NCI-H774 (cell line): ENCODE measurements around the gene SLC9A1.
A peak's percentile ranks its signal among the peaks of the same experiment; 100 is the strongest.
"Not testable (repeated sequence)": the region's sequence is repeated elsewhere in the genome, so short reads cannot be mapped to it uniquely, and the experiment has no call there.

ENCODE experiments used
- DNase-seq: peaks from one replicate; lab custom pipeline; 2025; lab: John Stamatoyannopoulos, UW

SLC9A1 gene

DNA sequence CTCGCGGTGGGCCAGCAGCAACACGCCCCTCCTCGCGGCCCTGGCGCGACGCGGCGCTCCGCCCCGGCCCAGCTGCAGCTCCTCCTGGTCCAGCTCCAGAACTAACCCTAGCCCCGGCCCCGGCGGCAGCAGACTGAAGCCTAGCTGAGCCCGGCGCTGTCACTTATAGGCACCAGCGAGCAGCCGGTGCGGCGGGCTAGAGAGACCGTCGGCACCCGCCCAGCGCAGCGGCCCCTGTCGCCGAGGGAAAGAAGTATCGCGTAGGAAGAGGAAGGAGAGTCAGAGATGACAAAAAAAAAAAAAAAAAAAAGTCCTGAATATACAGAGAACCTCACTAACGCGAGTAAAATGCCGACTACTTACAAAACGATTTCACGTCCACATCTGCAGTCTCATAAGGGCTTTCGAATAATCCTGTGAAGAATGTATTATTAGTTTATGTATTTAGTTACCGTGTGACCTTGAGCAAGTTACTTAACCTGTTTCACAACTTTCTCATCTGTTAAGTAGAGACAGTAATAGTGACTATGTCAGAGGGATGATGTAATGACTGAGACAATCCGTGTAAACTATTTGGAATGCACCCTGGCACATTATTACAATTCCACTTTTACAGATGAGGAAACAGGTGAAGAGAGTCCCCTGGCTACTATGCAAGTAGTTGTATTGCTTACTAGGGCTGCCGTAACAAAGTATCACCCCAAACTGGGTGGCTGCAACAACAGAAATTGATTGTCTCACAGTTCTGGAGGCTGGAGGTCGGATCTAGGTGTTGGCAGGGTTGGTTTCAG lies at the start of gene SLC9A1:
SLC9A1 (minus strand) TSS at position 135 of the 791 bp plus-strand sequence. CDS start 791 bp downstream, outside the sequence.
- DNase-seq, result peak; percentile 63

DNA sequence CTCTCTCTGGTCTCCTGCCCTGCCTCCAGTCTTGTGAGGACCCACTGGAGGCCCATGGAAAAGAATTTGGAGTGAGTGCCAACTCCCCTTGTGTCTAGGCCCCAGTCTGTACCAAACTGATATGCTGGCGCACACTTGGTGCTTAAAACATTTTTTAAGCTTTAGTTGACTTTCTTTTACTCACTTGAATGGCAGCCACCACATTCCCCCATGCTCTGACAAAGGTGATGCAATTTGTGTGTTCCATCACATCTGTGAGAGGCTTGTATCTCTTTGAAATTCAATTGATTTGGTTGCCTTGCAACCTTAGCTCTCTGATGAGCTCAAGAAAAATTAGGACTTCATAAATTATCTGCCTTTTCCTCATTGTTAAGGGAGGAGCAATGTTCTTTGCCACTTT lies 49.0 kb upstream of the SLC9A1 start:
- no peak for DNase-seq

DNA sequence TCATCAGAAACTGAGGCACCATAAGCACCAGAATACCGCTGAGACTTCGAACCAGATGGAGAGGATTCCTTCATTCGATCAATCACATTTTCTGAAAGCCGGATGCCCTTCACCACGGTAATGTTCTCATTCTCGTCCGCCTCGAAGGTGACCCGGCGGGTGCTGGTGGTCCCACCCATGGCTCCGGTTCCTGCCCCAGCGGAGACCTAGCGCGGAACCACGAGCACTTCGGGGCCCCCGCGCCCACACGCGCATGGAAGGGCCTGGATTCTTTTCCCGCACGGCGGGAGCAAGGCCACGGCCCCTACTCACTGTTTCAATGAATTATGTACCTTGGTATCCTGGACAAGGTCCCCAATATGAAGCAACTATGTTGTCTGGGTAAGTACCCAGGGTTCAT lies 46.4 kb upstream of the SLC9A1 start:
- no peak for DNase-seq

DNA sequence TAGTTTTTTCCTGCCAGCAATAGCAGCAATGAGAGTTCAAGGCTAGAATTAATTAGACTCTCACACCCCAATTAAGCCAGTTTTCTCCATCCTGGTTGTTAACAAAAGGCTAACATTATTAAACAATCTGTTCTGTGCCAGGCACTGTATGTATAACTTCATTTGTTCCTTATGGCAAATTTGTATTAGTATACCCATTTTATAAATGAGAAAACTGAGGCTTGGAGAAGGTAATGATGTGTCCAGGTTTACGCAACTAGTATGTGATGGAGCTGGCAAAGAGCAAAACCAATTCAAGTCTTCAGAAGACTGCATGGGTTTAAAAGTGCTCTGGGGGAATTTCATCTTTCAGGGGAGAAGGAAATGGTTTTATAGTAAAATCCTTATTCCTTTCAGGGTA lies 38.3 kb upstream of the SLC9A1 start:
- no peak for DNase-seq

DNA sequence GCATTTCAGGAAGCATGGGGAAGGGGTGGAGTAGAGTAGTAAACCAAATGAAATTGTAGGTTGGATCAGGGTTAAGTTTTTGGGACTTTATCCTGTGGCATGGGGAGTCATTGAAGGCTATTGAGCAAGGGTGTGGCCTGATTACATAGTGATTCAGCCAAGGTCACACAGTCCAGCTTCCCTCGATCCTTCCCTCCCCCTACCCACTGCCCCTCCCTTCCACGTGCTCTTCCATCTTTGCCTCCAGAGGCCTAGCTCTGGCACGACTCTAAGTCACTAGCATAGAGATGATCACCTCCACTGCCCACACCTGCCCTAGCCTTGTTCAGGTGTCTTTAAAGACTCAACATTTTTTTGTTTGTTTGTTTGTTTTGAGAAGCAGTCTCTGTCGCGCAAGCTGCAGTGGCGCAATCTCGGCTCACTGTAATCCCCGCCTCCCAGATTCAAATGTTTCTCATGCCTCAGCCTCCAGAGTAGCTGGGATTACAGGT lies 37.2 kb upstream of the SLC9A1 start:
- no peak for DNase-seq

DNA sequence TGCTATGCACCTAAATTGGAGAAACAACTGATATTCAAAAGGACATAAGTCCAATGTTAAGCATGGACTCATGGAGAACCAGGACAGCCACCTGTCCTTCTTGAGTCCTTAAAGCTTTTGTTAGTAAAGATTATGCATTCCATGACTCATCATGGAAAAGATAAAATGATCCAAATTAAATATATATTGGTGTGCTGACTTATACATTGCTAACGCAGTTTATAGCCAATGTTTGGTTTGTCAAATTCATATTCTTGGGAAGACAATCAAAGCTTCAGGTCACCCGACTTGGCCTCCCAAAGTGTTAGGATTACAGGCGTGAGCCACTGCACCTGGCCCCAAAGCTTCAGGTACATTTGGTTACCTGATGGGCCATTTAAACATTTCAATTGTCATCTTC lies 29.7 kb upstream of the SLC9A1 start:
- not testable (repeated sequence) for DNase-seq

DNA sequence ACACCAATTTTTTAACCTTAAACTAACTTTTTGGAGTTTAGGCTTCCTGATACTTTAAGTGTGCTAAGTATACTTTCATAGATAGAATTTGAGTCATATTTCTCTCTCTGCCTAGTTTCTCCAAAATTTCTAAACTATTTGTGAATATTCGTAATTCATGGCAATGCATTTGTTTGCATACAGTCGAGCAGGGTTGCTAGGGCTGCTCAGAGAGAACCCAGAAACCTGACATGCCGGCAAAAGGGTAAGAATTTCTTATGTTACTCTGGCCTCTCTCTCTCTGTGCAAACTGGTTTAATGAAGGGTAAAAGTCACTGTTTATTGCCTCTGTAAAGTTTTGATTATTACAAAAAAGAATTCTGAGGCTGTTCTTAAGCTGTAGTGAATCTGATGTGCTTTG lies 25.1 kb upstream of the SLC9A1 start:
- DNase-seq, result no peak

DNA sequence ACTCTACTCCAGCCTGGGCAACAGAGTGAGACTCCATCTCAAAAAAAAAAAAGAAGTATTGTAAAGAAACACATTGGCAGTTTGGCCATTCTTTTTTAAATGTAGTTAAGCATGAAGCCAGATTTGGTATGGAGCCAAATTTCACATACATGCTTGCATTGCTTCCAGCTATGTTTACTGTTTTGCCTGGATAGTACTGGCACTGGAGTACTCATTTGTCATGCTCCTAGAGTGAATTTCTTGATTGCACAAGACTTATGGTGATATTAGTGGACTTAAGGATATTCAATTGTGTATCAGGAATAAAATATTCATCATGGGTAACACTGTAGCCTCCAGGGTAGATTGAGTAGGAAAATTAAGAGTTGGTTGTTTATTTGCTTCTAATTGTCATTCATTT lies 24.5 kb upstream of the SLC9A1 start:
- no peak for DNase-seq

DNA sequence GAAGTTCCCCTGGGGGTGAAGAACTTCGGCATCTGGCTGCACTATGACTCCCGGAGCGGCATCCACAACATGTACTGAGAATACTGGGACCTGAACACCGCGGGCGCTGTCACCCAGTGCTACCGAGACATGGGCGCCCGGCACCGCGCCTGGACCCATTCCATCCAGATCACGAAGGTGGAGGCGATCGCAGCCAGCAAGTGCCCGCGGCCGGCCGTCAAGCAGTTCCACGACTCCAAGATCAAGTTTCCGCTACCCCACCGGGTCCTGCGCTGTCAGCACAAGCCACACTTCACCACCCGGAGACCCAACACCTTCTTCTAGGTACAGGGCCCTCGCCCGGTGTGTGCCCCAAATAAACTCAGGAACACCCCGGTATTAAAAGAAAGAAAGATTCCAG lies 22.0 kb upstream of the SLC9A1 start:
- no peak for DNase-seq

DNA sequence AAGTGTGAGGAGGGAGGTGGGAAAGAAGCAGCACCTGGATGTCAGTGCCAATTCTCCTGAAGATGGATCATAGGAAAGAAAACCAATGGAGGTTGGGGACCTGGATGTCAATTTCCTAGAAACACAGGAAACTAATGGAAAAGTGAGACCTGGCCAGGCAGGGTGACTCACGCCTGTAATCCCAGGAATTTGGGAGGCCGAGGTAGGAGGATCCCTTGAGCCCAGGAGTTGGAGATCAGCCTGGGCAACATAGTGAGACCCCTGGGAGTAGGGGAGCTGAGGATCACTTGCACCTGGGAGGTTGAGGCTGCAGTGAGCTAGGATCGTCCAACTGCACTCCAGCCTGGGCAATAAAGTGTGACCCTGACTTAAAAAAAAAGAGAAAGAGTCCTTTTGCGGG lies 21.4 kb upstream of the SLC9A1 start:
- DNase-seq, result no peak

DNA sequence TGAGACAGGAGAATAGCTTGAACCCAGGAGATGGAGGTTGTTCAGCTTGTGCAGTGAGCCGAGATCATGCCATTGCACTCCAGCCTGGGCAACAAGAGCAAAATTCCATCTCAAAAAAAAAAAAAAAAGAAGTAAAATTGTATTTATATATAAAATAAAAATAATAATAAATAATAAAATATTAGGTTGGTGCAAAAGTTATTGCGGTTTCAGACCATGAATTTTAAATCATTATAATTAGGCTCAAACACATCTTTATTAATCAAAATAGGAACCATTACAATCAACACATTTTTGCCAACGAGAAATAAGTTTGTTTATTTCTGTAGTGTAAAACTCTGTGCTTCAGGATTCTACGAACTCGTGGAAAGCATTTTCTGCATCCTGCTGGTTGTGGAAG lies 18.1 kb upstream of the SLC9A1 start:
- DNase-seq, result not testable (repeated sequence)

DNA sequence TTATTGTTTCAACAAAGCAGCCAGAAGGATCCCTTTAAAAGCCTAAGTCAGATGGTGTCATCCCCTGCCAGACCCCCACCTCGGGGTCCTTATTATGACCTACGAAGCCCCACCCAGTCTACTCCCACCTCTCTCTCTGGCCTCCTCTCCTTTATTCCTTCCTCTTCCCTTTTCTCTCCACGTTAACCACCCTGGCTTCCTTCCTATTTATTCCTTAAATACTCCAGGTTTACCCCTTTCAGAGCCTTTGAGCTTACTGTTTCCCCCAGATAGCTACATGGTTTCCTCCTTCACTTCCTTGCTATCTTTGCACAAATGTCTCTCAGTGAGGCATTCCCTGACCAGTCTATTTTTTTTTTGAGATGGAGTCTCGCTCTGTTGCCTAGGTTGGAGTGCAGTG lies 12.0 kb upstream of the SLC9A1 start:
- no peak for DNase-seq

DNA sequence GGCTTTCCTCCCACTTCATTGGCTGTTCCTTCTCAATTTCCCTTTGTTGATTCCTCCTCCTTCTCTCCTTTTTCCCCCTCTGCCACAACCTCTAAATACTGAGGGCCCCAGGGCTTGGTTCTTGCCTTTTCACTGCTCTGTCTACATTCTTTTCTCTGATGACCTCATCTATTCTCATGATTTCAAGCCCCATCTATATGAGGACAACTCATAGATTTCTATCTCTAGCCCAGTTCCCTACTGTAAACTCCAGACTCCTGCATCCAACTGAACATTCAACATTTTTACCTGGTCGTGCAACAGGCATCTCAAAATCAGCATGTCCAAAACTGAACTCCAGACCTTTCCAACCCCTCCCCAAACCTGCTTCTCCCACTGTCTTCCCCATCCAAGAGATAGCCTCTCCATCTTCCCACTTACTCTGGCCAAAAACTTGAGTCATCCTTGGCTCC lies 11.5 kb upstream of the SLC9A1 start:
- DNase-seq, result no peak

DNA sequence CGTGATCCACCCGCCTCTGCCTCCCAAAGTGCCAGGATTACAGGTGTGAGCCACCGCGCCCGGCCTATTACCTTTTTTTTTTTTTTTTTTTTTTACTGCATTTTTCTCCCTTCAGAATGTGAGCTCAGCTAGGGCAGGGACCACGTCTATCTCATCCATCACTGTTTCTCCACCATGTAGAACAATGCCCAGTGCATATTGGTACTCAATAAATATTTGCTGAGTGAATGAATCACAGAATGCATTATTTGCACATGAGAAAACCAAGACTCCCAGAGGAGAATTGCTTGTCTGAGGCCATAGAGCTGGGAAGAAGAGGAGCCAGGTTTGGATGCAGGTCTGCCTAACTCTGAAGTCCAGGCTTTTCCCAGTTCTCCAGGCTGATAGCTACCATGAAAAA lies 8.2 kb upstream of the SLC9A1 start:
- no peak for DNase-seq

DNA sequence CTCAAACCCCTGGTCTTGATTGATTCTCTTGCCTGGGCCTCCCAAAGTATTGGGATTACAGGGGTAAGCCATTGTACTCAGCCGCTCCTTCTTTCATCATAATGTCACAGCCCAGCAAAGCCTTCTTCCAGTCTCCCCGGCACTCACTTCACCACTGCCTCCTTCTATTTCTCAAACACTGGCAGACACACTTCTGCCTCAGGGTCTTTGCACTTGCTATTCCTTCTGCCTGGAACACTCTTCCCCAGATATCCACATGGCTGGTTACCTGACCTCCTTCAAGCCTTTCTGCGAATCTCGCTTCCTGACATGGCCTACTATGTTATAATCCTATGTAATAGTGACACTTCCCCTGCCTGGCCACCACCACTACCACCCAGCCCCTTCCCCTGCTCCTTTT lies 7.2 kb upstream of the SLC9A1 start:
- DNase-seq, result no peak

DNA sequence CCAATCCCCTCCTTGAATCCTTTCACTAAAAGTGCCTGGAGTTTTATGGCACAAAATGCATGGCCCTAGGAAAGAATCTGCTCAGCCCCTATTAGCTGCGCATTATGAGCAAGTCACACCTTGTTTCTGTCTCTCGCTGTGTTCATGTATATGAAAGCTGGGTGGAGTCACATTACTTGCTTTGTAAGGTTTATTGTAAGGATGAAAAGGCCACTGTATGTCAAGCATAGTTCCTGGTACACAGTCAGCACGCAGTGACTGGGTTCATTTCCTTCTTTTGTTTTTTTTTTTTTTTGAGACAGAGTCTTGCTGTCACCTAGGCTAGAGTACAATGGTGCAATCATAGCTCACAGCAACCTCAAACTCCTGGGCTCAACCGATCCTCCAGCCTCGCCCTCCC lies 6.7 kb upstream of the SLC9A1 start:
- no peak for DNase-seq

DNA sequence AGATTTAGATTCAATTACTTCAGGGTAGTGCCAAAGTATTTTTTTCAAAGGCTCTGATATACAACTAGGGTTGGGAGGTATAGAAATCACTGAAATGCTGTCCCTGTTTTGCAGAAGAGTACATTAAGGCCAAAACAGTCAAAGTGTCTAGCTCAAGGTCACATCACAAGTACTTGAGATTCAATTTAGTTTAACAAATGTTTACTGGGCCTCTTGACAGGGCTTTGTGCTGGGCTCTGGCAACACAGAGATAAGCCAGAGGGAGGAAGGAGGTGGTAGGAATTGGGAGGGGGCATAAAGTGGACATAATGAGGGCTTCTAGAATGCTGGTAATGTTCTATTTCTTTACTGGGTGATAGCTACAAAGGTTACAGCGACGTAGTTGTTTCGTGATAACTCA lies 2.3 kb upstream of the SLC9A1 start:
- DNase-seq, result no peak

DNA sequence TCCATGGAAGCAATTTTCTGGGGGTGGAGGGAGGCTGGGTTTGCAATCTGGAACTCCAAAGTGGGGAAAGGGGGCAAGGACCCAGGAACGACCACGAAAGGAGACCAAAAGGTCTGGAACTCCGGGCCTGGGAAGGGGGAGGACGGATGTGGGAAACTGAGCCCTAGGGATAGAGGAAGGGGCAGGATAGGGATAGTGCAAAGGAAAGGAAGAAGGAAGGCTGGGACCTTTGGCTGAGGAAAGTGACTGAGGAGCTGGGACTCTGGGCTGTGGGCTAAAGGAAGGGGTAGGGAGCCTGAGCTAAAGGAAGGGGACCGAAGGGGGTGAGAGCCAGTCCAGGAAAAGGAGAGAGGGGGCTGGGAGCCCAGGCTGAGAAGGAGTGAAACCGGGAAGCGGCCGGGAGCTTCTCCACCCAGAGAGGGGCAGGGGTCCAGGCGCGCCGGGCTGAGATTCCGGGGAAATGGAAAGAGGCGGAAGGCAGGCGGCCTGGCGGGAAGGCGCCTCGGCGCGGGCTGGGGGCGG lies 395 bp downstream of the SLC9A1 start:
- DNase-seq, result no peak

DNA sequence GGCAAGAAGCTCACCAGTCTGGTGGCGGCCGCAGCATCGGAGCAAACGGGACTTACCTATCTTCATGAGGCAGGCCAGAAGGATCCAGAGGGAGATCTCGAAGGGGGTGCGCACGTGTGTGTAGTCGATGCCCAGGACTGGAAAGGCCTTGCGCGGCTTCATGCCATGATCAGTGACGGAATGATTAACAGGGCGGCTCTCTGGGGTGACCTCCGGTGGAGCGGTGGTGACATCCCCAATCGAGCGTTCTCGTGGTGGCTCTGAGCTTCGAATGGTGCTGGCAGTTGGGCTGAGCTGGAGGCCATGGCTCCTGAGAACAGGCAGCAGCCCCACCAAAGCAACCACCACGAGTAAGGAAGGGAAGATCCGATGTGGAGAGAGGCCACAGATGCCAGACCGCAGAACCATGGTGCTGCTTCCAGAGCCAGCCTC lies 982 bp downstream of the SLC9A1 start:
- DNase-seq, result no peak

DNA sequence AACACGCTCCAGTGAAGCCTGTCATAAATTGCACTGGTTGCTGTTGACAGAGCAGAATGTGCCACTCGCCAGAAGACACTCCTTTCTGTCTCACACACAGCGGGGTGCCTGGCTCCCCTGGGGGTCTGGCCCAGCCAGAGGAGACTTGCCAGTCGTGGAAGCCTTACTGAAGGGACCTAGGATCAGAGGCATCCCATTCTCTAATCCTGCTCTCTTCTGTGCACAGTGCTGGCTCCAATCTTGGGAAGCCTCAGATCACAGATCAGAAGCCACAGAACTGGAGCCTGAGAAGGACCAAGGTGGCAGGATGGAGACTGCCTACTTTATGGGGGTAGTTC lies 1.4 kb downstream of the SLC9A1 start:
- no peak for DNase-seq

DNA sequence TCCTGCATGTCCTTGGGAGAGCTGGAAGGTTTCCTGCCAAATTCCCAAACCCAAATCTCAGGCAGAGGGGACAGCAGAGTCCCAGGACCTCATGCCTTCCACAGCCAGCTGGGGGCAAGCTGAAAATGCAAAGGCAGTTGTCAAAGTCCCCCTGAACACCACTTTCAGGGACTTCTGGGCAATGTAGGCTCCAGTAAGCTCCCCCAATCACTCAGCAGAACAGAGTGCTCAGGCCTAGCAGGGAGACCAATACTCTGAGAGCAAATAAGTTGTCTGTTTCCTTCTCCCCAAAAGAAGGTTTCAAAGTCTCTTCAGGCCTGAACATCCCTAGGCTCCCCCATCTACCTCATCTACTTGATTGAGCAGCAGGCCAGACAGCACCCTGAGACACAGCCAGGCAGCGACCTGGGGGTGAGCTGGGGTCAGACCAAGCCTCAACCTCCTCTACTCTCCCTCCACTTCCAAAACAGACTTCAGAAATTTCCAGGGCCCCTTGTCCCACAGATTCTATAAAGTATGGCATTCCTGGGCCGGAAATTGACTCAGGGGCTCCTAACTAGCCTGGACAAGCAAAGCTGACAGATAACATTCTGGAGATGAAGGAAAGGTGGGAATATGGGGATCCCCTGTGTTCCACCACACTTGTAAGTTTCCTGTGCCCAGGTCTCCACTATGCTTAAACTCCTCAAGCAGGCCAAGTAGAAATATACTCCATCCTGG lies 1.9 kb downstream of the SLC9A1 start:
- DNase-seq, result no peak

DNA sequence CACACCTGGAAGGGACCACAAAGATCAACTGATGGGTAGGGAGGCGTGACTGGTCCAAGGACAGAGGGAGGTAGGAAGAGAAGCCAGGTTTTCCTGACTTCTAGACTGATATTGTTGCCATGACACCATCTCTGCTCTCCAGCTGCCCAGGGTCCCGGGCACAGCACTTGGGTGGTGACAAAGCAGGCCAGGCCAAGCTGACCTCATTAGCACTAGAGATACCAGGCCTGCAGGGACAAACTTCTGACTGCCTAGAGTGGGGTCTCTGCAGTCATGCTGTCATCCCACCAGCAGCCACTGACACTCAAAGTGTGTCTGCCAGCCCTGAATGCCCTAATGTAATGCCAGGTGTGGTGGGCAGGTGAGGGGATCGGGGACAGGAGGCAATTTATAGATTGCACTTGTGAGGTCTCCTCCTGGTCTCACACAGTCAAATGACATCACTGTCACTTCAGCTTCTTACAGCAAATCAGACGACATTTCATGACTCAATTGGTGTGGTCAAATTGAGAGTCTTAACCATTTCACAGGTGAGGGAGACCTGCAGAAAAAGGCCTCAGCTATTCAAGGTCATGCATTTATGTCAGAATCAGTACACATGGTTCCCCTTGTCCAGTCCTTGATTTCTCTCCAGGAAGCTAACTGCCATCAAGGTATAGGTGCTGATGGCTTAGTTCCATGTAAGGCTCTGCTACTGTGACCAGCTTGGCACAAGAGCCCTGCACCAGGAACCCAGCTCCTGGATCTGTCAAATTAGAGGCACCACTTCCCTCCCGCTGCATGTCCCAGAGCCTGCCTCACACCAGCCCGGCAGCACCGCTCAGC lies 2.7 kb downstream of the SLC9A1 start:
- DNase-seq, result no peak
